Peyer's patch (tissue), 4 donors: Measurements from ENCODE around the gene EML1. TPM values are rescaled to one million over a fixed set of nuclear protein-coding genes. Genes with fewer than 3 reads are reported as not detected.

Experiments used
- DNase-seq, 3 donors: peaks; one replicate each; pipeline ENCODE4 v3.0.0-alpha.2; 2017 to 2019
- H3K27ac ChIP-seq, 4 donors: fragments of 200-600 bp; sonication (generic); one replicate each; pipeline ENCODE4 v1.5.1; 2016 to 2019
- H3K27me3 ChIP-seq, 2 donors: fragments of 200-600 bp; sonication (generic); one replicate each; pipeline ENCODE4 v1.5.1; 2019
- H3K36me3 ChIP-seq, 3 donors: fragments of 200-600 bp; sonication (generic); one replicate each; pipeline ENCODE4 v1.5.1; 2016 to 2019
- H3K4me1 ChIP-seq, 4 donors: fragments of 200-600 bp; sonication (generic); one replicate each; pipeline ENCODE4 v1.5.1; 2016 to 2019
- H3K4me3 ChIP-seq, 4 donors: fragments of 200-600 bp; sonication (generic); 1 replicate in 3 of 4; 2 replicates in 1 of 4; pipeline ENCODE4 v1.5.1; 2016 to 2019; ENCODE audit warnings: mild to moderate bottlenecking in 1 of 4
- H3K9me3 ChIP-seq, 4 donors: fragments of 200-600 bp; sonication (generic); one replicate each; pipeline ENCODE4 v1.5.1; 2016 to 2019; ENCODE audit warnings: mild to moderate bottlenecking in 1 of 4
- CTCF ChIP-seq, 6 experiments: fragments of 450-650 bp in 4 of 6; fragments of 200-600 bp in 2 of 6; sonication (generic) in 1 of 6; IDR thresholded peaks; one replicate each; pipeline ENCODE4 v1.5.1; 2017 to 2019; ENCODE audit warnings: antibody characterized with exemption in 6 of 6, mild to moderate bottlenecking in 3 of 6, moderate library complexity in 1 of 6
- POLR2A ChIP-seq, 2 donors: fragments of 450-650 bp; IDR thresholded peaks; one replicate each; pipeline ENCODE4 v1.5.1; 2017; ENCODE audit warnings: antibody characterized with exemption in 2 of 2, mild to moderate bottlenecking in 2 of 2, moderate library complexity in 2 of 2
- total RNA-seq, 4 donors: library from RNA; depleted of rRNA; stranded (reverse); fragments of >200 nt; gene quantifications; one replicate each; pipeline ENCODE4 v1.1.0, GENCODE V29; 2016

The EML1 gene
- total RNA-seq, 4 donors from 2014 or later = 12.3 to 32.2 (median 18.9) TPM

DNA sequence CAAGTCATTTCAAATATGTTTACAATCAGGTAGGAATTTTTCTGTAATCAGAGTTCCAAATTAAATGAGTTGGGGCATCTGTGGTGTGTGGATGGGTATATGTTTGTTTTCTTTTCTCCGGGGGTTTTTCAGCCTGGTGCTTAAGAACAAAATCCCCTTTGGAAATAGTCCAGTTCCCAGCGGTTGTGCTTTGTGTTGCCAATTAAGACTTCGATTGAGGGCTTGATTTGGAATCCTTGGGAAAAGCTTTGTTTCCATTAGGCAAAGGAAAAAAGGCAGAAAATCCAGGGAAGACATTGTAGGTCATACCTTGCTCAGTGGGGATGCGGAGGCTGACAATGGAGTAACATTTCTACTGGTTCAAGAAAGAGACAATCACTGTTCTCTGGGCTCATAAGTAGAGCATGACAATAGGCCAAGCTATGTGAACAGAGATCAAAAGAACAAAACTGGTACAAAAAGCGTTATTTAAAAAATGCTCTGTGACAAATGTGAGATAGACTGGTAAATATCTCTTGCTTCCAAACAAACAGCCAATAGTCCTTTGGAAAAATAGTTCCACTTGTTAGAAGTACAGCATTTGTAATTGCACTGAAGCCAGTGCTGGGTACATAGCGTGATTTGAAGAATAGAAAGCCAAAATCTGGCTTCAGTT is 79.7 kb downstream of the EML1 start:
- Histone ChIP-seq H3K4me1 (no peaks in the 10 kb centered on the region), H3K36me3 (no peaks in the 10 kb centered on the region), H3K27ac (no peak overlapping the region), H3K27me3 (no peaks in the 10 kb centered on the region), H3K4me3 (no peak overlapping the region), H3K9me3 (no peaks in the 10 kb centered on the region)
- TF ChIP-seq CTCF (IDR thresholded peaks at IDR 0.05) = no peak
- no peak for TF ChIP-seq POLR2A (IDR thresholded peaks at IDR 0.05)
- DNase-seq = no peak

DNA sequence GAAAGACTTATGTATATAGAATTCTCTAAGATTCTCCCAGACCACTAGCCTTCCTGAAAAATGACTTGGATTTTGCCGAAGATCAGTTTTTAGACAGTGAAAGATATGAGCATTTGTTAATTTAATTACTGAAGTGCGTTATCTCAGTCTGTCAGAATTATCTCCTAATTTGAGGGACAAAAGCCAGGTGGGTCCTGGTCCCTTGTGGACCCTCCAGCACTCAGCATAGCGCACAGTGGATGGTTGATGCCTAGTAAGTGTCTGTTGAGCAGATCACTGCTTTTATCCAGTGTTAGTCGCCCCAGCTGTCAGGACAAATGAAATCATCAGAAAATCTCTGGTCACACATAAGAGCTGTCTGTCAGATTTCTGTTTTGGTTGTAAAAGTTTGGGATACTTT is 80.4 kb downstream of the EML1 start:
- DNase-seq = no peak
- TF ChIP-seq CTCF (IDR thresholded peaks at IDR 0.05) (no peak), POLR2A (IDR thresholded peaks at IDR 0.05) (no peak)
- Histone ChIP-seq H3K27me3 (no peaks in the 10 kb centered on the region), H3K4me3 (no peak overlapping the region), H3K4me1 (no peaks in the 10 kb centered on the region), H3K36me3 (no peaks in the 10 kb centered on the region), H3K27ac (no peak overlapping the region), H3K9me3 (no peaks in the 10 kb centered on the region)

GRCh38 chr14:99874306-99874705 is 81.1 kb downstream of the EML1 start:
- no peak for DNase-seq
- H3K4me3 ChIP-seq = no peak overlapping the region
- no peak overlapping the region for H3K27ac ChIP-seq
- H3K4me1 ChIP-seq = peaks cover 0 to 2% (median 0%) of the 10 kb centered on the region in 4 donors
- H3K36me3 ChIP-seq = no peaks in the 10 kb centered on the region
- no peak for TF ChIP-seq POLR2A (IDR thresholded peaks at IDR 0.05)
- TF ChIP-seq CTCF (IDR thresholded peaks at IDR 0.05) = no peak
- no peaks in the 10 kb centered on the region for H3K27me3 ChIP-seq
- H3K9me3 ChIP-seq = no peaks in the 10 kb centered on the region

DNA sequence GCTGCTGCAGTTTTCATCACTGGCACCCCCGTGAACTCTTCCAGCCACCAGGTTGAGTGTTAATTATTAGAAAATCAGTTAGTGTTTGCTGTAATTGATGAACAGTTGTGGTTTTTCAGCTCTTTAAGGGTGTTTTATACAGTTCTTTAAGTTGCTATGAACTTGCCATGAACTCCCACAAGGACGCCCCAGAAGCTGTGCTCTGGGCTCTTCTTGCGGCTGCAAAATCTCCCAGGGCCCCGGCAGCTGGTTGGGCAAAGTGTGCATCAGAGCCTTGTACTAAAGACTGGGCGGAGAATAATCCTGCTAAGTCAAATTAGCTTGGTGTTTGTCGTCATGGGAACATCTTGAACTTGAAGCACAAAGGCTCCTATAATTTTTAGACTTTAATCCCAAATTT is 82.2 kb downstream of the EML1 start:
- Histone ChIP-seq H3K4me3 (no peak overlapping the region), H3K4me1 (peaks cover 0 to 6% (median 0%) of the 10 kb centered on the region in 4 donors), H3K27me3 (no peaks in the 10 kb centered on the region), H3K36me3 (no peaks in the 10 kb centered on the region), H3K27ac (no peak overlapping the region), H3K9me3 (no peaks in the 10 kb centered on the region)
- DNase-seq = no peak
- TF ChIP-seq POLR2A (IDR thresholded peaks at IDR 0.05) = no peak
- no peak for TF ChIP-seq CTCF (IDR thresholded peaks at IDR 0.05)

GRCh38 chr14:99875836-99876235 is 82.6 kb downstream of the EML1 start:
- H3K4me1 ChIP-seq = peaks cover 0 to 6% (median 0%) of the 10 kb centered on the region in 4 donors
- no peaks in the 10 kb centered on the region for H3K9me3 ChIP-seq

More at GRCh38 chr14:99875836-99876235, 82.6 kb downstream of the EML1 start:
- Histone ChIP-seq H3K4me3 (no peak overlapping the region), H3K36me3 (no peaks in the 10 kb centered on the region), H3K27ac (no peak overlapping the region), H3K27me3 (no peaks in the 10 kb centered on the region)
- TF ChIP-seq CTCF (IDR thresholded peaks at IDR 0.05) = no peak
- no peak for TF ChIP-seq POLR2A (IDR thresholded peaks at IDR 0.05)
- no peak for DNase-seq
